ENCODE results near the gene STOML2. TPM values are rescaled to one million over a fixed set of nuclear protein-coding genes. Genes with fewer than 3 reads are reported as not detected.

The STOML2 gene
- total RNA-seq, 1 donor: 23.4 TPM

DNA sequence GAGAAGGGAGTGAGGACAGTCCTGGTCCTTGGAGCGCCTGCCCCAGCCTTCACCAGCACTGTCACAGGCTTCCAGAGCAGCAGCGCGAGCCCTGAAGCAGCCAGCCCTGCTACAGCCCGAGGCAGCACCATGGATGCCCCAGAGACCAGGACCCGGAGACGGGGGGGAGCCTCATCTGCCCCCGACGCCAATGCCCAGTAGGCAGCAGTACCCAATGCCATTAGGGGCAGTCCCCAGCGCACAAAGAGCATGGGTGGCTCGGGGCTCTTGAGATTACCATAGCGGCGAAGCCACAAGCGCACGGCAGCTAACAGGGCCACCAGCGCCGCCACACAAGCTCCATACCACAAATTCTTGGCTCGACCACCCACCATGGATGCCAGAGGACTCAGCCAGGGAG is 11.4 kb downstream of the STOML2 start:
- H3K27me3 ChIP-seq (ENCODE audit: insufficient read depth, low read length): no peaks in the 10 kb centered on the region
- H3K4me1 ChIP-seq (ENCODE audit: insufficient read depth, low read length): peaks cover 13% of the 10 kb centered on the region
- no peak overlapping the region for H3K4me3 ChIP-seq (ENCODE audit: low read length)
- no peaks in the 10 kb centered on the region for H3K9me3 ChIP-seq (ENCODE audit: low read depth, low read length)

DNA sequence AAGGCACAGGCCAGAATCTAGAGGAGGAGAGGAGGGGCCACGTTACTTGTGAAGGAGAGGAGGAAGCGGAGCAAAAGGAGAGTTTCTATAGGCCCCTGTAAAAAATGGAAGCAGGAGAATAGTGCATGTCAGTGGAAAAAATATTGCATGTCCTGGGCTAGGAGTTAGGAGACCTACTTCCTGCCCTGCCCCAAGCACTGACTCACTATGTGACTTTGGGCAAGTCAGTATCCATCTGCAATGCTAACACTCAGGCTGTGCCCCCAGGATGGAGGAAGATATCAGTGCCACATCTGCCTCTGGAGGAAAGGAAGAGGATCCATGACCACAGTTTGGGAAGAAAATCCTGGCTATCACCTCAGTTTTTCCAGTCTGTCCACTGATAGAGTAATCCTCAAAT is 13.5 kb downstream of the STOML2 start:
- Histone ChIP-seq H3K27me3 (ENCODE audit: insufficient read depth, low read length) (no peaks in the 10 kb centered on the region), H3K4me1 (ENCODE audit: insufficient read depth, low read length) (no peaks in the 10 kb centered on the region), H3K4me3 (ENCODE audit: low read length) (no peak overlapping the region), H3K9me3 (ENCODE audit: low read depth, low read length) (no peaks in the 10 kb centered on the region)

DNA sequence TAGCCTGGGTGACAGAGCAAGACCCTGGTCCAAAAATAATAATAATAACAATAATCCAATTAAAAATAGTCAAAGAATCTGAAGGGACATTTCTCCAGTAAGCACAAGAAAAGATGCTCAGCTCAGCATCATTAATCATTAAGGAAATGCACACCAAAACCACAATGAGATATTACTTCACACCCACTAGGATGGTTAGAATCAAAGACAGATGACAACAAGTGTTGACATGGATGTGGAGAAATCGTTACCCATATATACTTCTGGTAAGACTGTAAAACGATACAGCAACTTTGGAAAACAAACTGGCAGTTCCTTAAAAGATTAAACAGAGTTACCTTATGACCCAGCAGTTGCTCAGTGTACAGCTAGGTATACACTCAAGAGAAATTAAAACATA is 17.9 kb downstream of the STOML2 start:
- Histone ChIP-seq H3K4me3 (ENCODE audit: low read length) (no peak overlapping the region), H3K9me3 (ENCODE audit: low read depth, low read length) (no peaks in the 10 kb centered on the region), H3K4me1 (ENCODE audit: insufficient read depth, low read length) (peaks cover 8% of the 10 kb centered on the region)

DNA sequence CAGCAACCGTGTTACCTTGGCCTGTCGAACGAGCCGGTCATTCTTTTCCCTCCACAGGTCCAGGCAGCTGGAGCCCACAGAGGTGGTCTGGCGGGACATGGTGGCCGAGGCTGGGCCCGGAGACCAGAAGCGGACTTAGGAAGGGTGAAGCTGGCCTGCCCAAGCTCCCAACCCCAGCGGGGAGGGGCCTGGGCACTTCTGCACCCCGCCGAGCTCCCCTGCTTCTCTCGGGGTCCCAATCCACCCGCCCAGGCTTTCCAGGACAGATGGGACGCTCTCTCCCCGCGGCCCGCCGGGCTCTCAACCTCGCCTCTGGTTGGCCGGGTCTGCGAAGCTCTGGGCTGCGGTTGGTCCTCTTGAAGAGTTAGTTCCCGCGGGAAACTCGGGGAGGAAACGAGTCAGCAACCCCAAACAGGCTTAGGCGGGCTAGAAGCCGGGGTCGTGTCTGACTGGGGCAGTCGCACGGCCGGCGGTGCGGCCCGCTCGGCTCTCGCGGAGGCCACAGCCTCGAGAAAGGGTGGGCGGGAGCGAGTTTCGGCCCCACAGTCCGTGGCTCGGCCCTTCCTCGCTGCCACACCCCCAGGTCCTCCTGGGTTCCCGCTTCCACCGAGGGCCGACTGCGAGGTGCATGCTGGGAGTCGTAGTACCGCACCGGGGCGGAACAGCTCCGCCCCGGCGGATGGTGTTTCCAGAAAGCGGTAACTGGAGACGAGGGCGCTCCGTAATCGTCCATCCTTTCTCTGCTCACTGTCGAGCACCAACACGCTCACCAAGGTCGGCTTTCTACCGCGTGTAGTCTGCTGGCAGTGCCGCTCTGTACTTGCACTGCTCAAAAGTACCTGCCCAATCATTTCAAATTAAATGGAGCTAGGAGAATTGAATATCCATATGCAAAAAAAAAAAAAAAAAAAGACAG is 23.2 kb downstream of the STOML2 start, which contains the start of gene FANCG:
Gene FANCG, minus strand, starts transcription at position 517 of the 916 bp plus-strand sequence. Its CDS starts 418 bp downstream, at position 99.
- Histone ChIP-seq H3K4me3 (ENCODE audit: low read length) (peak within 1 kb of the TSS; percentile 85), H3K27me3 (ENCODE audit: insufficient read depth, low read length) (no peaks in the 10 kb centered on the region), H3K4me1 (ENCODE audit: insufficient read depth, low read length) (peaks cover 30% of the 10 kb centered on the region), H3K9me3 (ENCODE audit: low read depth, low read length) (no peaks in the 10 kb centered on the region)

More for the DNA sequence above, 17.9 kb downstream of the STOML2 start:
- no peaks in the 10 kb centered on the region for H3K27me3 ChIP-seq (ENCODE audit: insufficient read depth, low read length)

DNA sequence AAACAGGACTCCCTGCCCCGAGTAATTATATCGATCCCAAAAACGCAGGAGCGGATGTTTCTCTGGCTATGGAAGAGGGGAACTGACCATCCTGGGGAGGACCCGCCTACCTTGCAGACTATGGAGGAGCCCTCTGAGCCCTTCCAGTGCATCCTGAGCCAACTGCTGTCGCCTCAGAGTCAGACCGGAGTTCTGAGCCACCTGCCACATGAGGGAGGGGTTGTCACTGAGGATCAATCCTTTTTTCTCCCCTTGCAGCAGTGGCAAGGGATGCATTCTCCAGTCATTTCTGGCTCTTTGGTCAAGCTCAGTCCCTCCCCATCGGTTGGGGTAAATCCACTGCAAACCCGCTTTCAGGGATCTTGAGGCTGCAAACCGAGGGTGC is 23.9 kb downstream of the STOML2 start:
- Histone ChIP-seq H3K4me1 (ENCODE audit: insufficient read depth, low read length) (peaks cover 30% of the 10 kb centered on the region), H3K9me3 (ENCODE audit: low read depth, low read length) (no peaks in the 10 kb centered on the region), H3K4me3 (ENCODE audit: low read length) (peak overlapping the region; percentile 85), H3K27me3 (ENCODE audit: insufficient read depth, low read length) (no peaks in the 10 kb centered on the region)

DNA sequence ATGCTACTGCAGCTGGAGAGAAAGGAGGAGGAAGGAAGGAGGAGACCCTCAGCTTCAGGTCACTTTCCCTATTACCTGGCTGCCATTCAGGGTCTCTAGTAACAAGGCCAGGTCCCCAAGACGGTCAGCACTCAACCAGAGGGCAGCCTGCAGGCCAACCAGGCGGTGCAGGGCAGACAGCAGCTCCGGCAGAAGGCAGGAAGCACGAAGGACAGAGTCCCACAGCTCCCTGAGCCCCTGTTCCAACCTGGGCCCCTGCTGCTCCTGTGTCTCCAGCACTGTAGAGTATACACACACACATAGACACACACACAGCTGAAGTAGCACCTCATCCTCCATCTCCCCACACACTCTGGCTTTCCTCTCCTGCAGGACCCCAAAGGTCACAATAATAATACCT is 24.9 kb downstream of the STOML2 start:
- Histone ChIP-seq H3K27me3 (ENCODE audit: insufficient read depth, low read length) (no peaks in the 10 kb centered on the region), H3K9me3 (ENCODE audit: low read depth, low read length) (no peaks in the 10 kb centered on the region), H3K4me1 (ENCODE audit: insufficient read depth, low read length) (peaks cover 34% of the 10 kb centered on the region), H3K4me3 (ENCODE audit: low read length) (no peak overlapping the region)

DNA sequence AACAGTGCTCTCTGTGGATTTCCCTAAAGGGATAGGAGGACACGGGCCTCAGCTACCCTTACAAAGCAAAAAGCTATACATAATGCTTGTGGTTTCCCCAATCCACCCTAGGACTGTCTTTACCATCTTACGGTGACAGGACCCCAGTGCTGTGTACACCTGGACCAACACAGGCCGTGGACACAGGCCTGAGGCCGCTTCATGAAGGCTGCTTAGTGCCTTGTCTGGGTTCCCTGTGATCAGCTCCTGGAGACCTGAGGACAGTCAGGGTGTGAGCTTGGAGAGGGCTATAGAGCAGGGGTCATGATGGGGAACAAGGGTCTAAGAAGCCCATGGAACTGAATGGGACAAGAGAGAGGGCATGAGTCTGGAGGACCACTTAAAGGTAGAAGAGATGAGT is 26.1 kb downstream of the STOML2 start:
- H3K4me1 ChIP-seq (ENCODE audit: insufficient read depth, low read length): peaks cover 38% of the 10 kb centered on the region
- no peak overlapping the region for H3K4me3 ChIP-seq (ENCODE audit: low read length)
- no peaks in the 10 kb centered on the region for H3K9me3 ChIP-seq (ENCODE audit: low read depth, low read length)
- H3K27me3 ChIP-seq (ENCODE audit: insufficient read depth, low read length): no peaks in the 10 kb centered on the region

DNA sequence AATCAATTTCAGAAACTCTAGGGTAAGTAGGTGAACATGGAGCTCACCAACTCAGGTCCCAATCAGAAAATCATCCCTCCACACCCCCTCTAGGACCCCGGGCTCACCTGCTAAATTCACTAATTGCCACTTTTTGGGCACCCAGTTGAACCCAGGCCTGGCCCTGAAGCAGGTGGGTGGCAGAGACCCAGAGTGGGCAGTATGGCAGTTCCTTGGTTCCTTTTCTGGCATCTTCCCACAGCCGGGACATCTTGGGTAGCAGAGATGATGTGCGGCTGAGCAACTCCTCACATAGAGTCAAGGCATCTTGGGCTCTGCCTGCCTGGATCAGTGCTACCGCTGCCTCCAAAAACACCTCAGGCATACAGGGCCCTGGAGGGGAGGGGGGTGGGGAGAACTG is 27.6 kb downstream of the STOML2 start:
- H3K4me3 ChIP-seq (ENCODE audit: low read length): no peak overlapping the region
- no peaks in the 10 kb centered on the region for H3K9me3 ChIP-seq (ENCODE audit: low read depth, low read length)

DNA sequence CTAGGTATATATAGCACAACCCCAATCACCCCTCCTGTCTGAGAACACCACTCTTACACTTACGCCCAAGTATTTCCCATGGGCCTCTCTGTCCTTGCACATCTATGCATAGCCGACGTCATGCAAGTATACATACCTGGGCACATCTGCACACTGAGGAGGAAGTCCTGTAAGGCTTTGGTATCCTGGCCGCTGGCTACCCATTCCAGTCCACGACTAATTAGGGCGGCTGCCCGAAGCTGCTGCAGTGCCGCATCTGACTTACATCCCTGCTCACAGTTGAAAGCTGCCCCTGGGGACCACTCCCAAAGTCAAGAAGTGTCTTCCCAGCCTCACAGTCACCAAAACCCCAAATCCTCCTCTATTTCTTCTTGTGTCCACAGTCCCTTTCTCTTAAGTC is 28.1 kb downstream of the STOML2 start:
- H3K4me3 ChIP-seq (ENCODE audit: low read length): no peak overlapping the region
- H3K9me3 ChIP-seq (ENCODE audit: low read depth, low read length): no peaks in the 10 kb centered on the region
- H3K27me3 ChIP-seq (ENCODE audit: insufficient read depth, low read length): no peaks in the 10 kb centered on the region
- peaks cover 46% of the 10 kb centered on the region for H3K4me1 ChIP-seq (ENCODE audit: insufficient read depth, low read length)

More for the DNA sequence above, 27.6 kb downstream of the STOML2 start:
- H3K27me3 ChIP-seq (ENCODE audit: insufficient read depth, low read length): no peaks in the 10 kb centered on the region
- peaks cover 44% of the 10 kb centered on the region for H3K4me1 ChIP-seq (ENCODE audit: insufficient read depth, low read length)

DNA sequence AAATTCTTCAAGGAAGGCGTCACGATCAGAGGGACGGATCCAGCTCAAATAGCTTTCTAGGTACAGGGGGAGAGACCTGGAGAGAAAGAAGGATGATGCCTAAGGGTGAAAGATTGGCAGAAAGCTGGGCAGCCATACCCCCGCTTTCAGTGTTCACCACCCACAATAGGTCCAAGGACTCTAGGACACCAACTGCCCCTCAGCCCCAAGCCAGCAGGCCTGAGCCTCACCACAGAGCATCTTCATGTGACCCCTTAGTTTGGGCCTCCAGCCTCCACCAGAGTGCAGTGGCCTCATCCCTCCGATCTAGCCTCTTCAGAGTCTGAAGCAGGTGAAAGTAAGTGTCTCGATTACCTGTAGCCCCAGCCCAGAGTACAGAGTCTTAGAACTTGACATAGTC is 28.8 kb downstream of the STOML2 start:
- H3K4me1 ChIP-seq (ENCODE audit: insufficient read depth, low read length): peaks cover 47% of the 10 kb centered on the region
- H3K4me3 ChIP-seq (ENCODE audit: low read length): no peak overlapping the region
- no peaks in the 10 kb centered on the region for H3K9me3 ChIP-seq (ENCODE audit: low read depth, low read length)
- no peaks in the 10 kb centered on the region for H3K27me3 ChIP-seq (ENCODE audit: insufficient read depth, low read length)

DNA sequence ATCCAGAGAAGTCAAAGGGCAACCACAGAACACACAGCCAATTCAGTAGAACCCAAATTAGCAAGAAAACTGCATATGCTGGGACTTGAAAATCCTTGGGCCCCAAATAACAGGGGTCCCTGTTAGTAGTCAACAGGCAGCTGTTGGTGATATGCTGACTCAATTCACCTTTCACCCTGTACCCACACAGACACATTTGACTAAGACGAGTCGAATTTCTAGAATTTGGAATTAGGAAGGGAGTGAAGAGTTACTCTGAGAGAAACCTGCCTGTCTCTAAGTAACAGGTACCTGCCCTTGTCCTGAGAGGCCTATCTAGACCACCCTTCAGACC is 29.7 kb downstream of the STOML2 start:
- Histone ChIP-seq H3K27me3 (ENCODE audit: insufficient read depth, low read length) (no peaks in the 10 kb centered on the region), H3K9me3 (ENCODE audit: low read depth, low read length) (no peaks in the 10 kb centered on the region), H3K4me3 (ENCODE audit: low read length) (no peak overlapping the region), H3K4me1 (ENCODE audit: insufficient read depth, low read length) (peaks cover 47% of the 10 kb centered on the region)

DNA sequence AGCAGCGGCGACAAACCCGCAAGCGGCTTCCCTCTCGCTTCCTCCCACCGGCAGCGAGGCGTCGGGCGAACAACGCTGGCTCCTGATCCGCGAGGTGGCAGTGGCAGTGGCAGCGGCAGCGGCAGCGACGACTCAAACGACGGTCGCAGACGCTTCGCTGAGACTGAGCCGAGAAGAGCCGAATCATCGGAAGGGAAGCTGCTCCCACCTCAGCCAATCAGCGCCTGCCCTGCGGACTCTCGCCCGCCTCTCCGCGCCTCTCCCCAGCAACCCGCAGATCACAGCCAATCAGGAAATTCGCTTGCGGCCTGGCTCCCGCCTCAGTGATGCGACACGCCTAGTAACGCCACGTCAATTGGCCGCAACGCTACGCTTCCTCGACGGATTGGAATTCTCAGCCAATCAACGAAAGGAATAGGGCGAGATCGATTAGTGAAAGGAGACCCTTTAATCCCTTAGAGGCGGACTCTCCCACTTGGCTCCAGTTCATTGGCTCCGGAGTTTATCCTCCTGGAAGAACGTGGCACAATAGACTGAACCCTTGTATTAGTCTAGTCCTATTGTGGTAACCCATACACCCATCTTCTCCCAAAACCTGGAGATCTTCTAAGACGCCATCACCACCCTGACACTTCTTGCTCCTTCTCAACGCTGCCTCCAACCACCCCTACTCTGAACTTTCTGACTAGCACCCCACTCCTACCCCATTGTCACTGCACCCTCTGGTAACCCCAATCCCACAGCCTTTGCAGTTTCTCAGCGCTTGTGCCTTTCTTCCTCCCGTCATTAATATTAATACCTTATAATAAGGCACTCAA is 30.3 kb downstream of the STOML2 start, which contains the start of gene VCP:
Gene VCP, minus strand, starts transcription at position 165 of the 818 bp plus-strand sequence. CDS start 272 bp downstream, outside the sequence.
- no peaks in the 10 kb centered on the region for H3K9me3 ChIP-seq (ENCODE audit: low read depth, low read length)
- no peaks in the 10 kb centered on the region for H3K27me3 ChIP-seq (ENCODE audit: insufficient read depth, low read length)
- peaks cover 47% of the 10 kb centered on the region for H3K4me1 ChIP-seq (ENCODE audit: insufficient read depth, low read length)
- peak within 1 kb of the TSS; percentile 93 for H3K4me3 ChIP-seq (ENCODE audit: low read length)

DNA sequence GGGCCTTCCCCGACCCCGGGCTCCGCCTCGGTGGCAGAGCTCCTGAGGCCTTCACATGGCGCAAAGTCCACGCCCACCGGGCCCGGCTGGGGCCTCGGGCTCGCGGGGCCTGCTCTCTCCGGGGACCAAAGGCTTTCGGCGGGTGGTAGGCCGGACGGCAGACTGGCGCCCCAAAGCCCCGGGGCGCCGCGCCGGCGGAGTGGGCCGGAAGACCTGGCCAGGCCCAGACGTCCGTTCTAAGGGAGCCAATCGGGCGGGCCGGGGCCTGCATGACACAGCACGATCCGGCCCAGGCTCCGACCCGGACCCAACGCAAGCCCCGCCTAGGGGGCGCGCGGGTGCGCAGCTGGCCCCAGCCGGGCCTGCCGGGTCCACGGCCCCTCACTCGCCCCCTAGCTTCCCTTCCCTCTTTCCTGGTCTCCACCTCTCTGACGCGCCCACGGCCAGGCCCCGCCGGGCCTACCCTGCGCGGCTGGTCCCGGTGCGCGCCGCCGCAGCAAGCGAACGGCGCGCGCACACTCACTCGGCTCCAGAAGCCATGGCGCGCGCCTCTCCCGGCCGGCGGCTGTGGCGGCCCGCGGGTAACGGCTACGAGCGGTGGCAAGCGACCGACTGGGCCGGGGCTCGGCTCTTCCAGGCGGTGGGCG is 31.0 kb downstream of the STOML2 start:
- H3K27me3 ChIP-seq (ENCODE audit: insufficient read depth, low read length): no peaks in the 10 kb centered on the region
- H3K9me3 ChIP-seq (ENCODE audit: low read depth, low read length): no peaks in the 10 kb centered on the region
- H3K4me3 ChIP-seq (ENCODE audit: low read length): peak overlapping the region; percentile 93
- peaks cover 48% of the 10 kb centered on the region for H3K4me1 ChIP-seq (ENCODE audit: insufficient read depth, low read length)

DNA sequence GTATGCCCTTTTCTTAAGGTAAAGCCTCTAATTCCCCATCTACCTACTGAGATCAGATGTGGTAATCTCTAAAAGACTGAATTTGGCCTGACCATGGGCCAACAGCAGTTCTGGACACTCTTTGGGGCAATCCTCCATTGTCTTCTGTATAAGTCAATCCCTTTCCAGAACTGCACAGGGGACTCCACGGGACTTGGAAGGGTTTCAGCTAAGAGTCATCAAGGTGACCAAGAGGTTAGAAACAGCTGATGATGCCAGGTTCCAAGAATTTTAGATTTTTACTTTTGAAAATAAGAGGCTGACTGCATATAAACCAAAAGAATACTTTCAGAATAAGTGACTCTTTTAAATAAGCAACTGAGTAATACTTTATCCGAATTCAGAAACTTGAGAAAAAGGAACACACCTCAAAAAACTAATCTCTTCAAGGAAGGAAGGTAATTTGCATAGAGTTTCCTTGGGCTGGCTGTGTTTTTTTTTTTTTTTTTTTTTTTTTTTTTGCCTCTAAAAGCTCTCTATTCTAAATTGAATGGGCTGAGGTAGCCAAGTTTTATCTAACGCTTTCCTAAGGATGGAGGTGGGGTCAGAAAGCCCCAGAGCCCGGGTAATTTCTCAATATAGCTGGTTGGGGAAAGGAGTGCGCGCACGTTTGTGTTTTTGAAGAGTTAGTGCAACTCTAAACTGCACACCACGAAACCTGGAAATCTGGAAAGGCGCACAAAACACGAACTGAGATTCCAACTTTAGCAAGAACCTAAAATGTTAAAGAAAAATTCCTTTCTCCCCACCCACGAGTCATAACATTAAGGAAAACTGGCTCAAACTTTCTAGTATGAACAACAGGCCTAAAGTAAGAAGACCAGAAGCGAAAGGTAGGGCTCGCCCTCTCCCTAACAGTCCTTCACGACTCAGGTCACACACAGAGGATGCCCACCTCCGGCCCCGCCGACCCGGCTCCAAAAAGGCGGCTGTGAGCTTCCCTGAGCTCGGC is 31.8 kb downstream of the STOML2 start:
- H3K4me3 ChIP-seq (ENCODE audit: low read length): peak overlapping the region; percentile 93
- no peaks in the 10 kb centered on the region for H3K9me3 ChIP-seq (ENCODE audit: low read depth, low read length)
- peaks cover 48% of the 10 kb centered on the region for H3K4me1 ChIP-seq (ENCODE audit: insufficient read depth, low read length)
- no peaks in the 10 kb centered on the region for H3K27me3 ChIP-seq (ENCODE audit: insufficient read depth, low read length)
